SKM-1 (cell line): ENCODE data around the gene C6orf136.

Source experiments
- DNase-seq: peaks from one replicate; lab custom pipeline; 2025; ENCODE audit not compliant: unreplicated experiment; lab: John Stamatoyannopoulos, UW

C6orf136 gene

GRCh38 chr6:30615958-30616810, 30.7 kb upstream of the C6orf136 start:
- DNase-seq: no peak

GRCh38 chr6:30616811-30617564, 29.9 kb upstream of the C6orf136 start, which contains the start of gene PPP1R10:
Gene PPP1R10 (minus strand): TSS chr6:30617243. CDS start chr6:30609944, 7,299 bp downstream.
- DNase-seq: peak; percentile 100

- DNase-seq: peak; percentile 96
These were observed 29.2 kb upstream of the C6orf136 start, which contains the start of gene MRPS18B for GRCh38 chr6:30617565-30618269. Gene MRPS18B (plus strand): TSS chr6:30617840. CDS start chr6:30617866, 26 bp downstream.

- DNase-seq: no peak
These were observed 28.6 kb upstream of the C6orf136 start for GRCh38 chr6:30618270-30618797.

- DNase-seq: no peak
These were observed 27.4 kb upstream of the C6orf136 start for GRCh38 chr6:30619561-30619960.

- DNase-seq: no peak
These were observed 21.4 kb upstream of the C6orf136 start for GRCh38 chr6:30625511-30625910.

GRCh38 chr6:30626484-30627366, 20.2 kb upstream of the C6orf136 start, which contains the start of gene ATAT1:
Gene ATAT1 (plus strand): TSS chr6:30626874.
- no peak for DNase-seq

- DNase-seq: no peak
These were observed 11.1 kb upstream of the C6orf136 start for GRCh38 chr6:30635834-30636233.

GRCh38 chr6:30640481-30640880, 6.5 kb upstream of the C6orf136 start:
- no peak for DNase-seq

GRCh38 chr6:30641048-30641447, 5.9 kb upstream of the C6orf136 start:
- DNase-seq: no peak

GRCh38 chr6:30643656-30644055, 3.3 kb upstream of the C6orf136 start:
- DNase-seq: no peak

GRCh38 chr6:30644769-30645168, 2.2 kb upstream of the C6orf136 start:
- DNase-seq: no peak

- no peak for DNase-seq
These were observed 944 bp upstream of the C6orf136 start for GRCh38 chr6:30645989-30646388.

GRCh38 chr6:30647242-30648116, 546 bp downstream of the C6orf136 start:
- DNase-seq: no peak

- no peak for DNase-seq
These were observed 4.2 kb downstream of the C6orf136 start for GRCh38 chr6:30651143-30651542.

- DNase-seq: no peak
These were observed 8.1 kb downstream of the C6orf136 start for GRCh38 chr6:30654798-30655742.

GRCh38 chr6:30655743-30656094, 8.8 kb downstream of the C6orf136 start:
- no peak for DNase-seq

GRCh38 chr6:30656513-30656912, 9.6 kb downstream of the C6orf136 start:
- no peak for DNase-seq
